ENCODE results near the gene SEMA5B.

The SEMA5B gene, protein sequence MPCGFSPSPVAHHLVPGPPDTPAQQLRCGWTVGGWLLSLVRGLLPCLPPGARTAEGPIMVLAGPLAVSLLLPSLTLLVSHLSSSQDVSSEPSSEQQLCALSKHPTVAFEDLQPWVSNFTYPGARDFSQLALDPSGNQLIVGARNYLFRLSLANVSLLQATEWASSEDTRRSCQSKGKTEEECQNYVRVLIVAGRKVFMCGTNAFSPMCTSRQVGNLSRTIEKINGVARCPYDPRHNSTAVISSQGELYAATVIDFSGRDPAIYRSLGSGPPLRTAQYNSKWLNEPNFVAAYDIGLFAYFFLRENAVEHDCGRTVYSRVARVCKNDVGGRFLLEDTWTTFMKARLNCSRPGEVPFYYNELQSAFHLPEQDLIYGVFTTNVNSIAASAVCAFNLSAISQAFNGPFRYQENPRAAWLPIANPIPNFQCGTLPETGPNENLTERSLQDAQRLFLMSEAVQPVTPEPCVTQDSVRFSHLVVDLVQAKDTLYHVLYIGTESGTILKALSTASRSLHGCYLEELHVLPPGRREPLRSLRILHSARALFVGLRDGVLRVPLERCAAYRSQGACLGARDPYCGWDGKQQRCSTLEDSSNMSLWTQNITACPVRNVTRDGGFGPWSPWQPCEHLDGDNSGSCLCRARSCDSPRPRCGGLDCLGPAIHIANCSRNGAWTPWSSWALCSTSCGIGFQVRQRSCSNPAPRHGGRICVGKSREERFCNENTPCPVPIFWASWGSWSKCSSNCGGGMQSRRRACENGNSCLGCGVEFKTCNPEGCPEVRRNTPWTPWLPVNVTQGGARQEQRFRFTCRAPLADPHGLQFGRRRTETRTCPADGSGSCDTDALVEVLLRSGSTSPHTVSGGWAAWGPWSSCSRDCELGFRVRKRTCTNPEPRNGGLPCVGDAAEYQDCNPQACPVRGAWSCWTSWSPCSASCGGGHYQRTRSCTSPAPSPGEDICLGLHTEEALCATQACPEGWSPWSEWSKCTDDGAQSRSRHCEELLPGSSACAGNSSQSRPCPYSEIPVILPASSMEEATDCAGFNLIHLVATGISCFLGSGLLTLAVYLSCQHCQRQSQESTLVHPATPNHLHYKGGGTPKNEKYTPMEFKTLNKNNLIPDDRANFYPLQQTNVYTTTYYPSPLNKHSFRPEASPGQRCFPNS

GRCh38 chr3:123027292-123028232 is at the start of gene SEMA5B:
Gene SEMA5B (minus strand): TSS chr3:123027763. CDS start chr3:122961263, 66,500 bp downstream.
- no peak for DNase-seq (ENCODE audit: low spot score)

DNA sequence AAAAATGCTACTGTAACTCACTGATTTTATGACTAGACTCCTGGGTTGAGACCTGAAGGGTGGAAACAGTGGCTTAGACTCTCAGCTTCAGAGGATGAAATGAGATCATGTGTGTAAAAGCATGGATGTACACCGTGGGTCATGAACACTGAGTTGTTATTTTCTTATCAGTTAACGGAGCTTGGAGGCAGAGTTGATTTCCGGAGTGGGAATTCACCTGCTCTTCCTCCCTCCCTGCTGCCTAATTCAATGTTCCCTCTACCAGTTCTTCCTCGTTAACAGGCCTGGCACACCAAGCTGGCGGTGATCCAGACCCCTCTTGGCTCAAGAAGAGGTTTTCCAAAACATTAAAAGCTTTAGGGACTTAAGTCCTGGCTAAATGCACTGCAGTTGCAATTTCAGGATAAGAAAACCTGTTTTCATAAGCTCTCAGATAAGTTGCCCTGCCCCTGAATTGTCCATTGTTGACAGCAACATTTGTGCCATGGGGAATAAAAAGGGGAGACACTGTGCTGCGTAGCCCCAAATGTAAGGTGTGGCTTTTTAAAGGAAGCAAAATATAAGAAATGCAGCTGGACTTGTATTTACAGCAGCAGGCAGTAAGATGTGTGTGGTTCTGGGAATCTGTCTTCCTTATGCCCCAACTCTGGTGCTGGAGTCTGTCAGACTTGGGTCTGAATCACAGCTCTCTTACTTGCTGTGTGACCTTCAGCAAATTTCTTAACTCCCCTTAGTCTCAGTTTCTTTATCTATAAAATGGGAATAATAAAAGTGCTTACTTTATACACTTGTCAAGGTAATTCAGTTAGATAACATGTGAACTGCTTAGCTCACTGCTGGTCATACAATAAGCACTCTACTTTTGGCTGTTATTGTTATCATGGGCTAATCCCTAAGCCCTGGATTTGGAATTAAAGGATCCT is 49.2 kb upstream of the SEMA5B start:
- no peak for DNase-seq (ENCODE audit: low spot score)

DNA sequence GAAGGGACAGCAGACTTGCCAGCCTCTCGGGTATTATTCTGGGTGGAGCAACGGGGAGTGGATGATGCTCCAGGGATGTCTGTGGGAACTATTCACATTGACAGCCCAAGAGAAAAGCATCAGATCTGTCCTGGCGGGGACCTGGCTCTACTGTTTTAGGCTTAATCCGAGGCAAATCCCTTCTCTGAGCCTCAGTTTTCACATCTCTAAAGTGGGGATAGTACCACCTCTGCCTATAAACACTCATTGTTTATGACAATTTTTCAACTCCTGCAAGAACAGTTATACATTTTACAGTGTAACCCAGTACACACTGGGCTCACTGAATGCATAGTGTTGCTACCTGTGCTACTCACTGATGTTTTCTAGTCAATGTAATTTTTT is 48.5 kb upstream of the SEMA5B start:
- no peak for DNase-seq (ENCODE audit: low spot score)

- no peak for DNase-seq (ENCODE audit: low spot score)
Measured at GRCh38 chr3:123075359-123075758, 47.8 kb upstream of the SEMA5B start.

DNA sequence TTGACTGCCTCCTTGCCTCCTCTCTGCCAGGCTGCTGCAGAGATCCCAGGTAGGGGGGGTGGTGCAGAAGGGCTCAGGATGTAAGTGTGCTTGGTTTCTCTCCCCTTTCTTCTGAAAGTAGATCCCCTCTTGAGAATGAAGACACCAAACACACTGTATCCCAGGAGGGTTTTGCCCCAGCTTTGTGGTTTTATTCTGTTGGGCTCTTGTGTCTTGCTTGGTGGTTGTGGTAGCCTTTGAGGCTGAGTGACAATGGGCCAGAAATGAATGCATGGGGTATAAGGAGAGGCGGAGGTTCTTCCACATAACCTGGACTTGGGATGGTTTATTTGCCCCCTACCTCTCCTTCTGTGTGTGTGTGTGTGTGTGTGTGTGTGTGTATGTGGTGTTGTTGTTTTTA is 45.0 kb upstream of the SEMA5B start:
- no peak for DNase-seq (ENCODE audit: low spot score)

DNA sequence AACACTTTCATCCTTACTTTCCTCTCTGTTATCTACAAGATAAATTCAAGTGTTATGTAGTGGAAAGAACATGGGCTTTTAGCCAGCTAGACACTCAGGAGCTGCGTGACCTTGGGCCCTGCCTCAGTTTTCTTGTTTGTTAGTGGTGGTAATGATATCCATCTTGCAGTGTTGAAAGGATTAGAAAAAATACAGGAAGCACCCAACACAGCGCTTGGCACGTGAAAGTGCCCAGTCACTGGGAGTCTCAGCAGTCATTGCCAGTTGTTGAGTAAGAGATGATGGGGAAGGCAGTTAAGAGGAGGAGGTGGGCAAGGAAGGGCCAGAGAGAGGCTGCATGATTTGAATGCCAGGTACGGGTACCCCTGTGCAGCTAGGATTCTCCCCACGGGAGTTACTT is 44.6 kb upstream of the SEMA5B start:
- DNase-seq (ENCODE audit: low spot score) = no peak

DNA sequence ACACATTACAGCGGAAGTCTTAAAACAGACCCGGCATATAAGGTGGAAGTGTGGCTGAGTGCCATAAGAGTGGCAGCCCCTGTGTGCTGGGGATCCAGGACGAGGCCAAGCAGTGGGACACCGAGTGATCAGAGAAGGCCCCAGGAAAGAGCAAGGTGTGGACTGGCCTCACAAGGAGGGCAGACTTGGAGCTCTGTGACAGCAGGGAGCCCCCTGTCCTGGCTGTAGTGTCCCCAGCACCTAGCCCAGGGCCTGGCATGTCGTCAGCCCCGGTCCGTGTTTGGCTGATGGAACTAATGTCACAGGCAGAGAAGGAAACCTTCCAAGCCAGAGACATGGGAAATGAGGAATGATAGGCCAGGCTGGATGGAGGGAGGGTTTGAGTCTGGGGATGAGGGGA is 44.0 kb upstream of the SEMA5B start:
- DNase-seq (ENCODE audit: low spot score) = no peak

DNA sequence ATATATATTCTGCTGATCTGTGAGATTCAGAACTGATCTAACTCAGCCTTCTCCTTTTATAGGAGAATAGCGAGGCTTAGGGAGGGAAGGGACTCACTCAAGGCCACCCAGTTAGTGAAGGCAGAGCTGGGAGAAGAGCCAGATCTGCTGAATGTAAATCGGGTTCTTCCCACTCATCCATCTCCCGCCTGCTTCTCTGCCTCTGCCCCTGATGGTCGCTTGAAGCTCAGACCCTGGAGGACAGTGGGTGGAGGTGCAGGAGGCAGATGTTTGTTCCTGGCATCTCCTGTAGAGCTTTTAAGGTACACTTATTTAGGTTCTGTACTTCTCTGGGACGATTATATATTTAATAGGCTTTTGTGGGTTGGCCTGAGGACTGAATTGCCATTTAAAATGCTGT is 43.6 kb upstream of the SEMA5B start:
- no peak for DNase-seq (ENCODE audit: low spot score)

DNA sequence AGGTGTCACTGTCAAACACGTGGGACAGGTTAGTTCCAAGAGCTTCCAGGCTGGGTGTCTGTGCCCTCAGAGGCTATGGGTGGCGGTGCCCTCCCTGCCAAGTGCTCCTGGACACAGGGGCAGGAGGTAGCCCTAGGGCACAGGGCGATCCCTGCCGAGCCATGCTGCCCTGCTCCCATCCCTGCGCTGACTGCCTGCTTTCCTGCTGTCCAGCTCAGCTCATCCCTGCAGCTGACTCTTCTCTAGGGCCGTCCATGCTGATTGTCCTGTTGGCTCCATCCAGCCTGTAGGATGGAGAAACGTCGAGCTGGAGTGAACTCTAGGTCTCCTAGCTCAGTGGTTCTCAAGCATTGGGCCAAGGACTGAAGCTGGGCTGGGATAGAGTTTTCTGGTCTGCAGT is 42.9 kb upstream of the SEMA5B start:
- no peak for DNase-seq (ENCODE audit: low spot score)

- no peak for DNase-seq (ENCODE audit: low spot score)
Measured at GRCh38 chr3:123068601-123069381, 41.2 kb upstream of the SEMA5B start.

DNA sequence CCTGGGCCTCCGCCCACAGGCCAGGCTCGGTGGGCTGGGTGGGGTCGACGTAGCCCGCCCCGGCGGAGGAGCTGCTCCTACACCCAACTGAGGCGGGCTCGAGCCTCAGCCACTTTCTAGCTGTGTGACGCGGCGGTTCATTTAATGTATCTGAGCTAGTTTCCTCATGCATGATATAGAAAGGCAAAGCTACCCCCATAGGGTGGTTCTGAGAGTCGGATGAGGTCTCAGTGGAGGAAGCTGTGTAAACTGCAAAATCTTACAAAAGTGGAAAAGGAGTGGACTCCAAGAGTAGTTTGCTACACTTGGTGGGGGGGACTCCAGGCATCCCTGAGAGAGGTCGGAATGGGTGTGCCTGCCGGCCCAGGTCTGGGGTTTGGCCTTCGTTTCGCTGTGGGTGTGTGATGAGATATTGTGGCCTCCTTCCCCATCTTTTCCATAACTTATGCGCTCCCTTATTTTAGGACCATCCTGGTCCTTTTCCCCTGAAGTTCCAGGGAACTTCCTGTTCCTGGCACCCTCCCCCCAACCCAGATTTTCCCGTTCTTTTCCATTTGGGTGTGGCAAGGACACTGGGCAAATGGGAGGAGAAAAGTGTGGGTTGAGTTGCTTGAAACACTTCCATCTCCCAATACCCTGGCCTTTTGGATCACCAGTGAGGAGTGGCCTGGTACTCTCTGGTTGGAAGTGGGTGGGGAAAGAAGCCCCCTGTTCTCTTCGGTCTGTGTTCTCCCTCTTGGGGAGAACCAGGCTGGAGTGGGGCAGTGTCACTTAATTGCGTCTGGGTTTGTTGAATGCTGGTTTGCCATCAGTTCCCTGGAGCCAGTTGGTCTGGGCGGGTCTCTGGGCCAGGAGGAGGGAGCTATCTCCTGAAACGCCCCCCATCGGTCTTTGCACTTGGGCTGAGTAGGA is 40.4 kb upstream of the SEMA5B start:
- DNase-seq (ENCODE audit: low spot score) = no peak

GRCh38 chr3:123066896-123067688 is 39.5 kb upstream of the SEMA5B start, which contains the start of gene PDIA5:
Gene PDIA5 (plus strand): TSS chr3:123067025. CDS start chr3:123067165, 140 bp downstream.
- peak; percentile 32 for DNase-seq (ENCODE audit: low spot score)

GRCh38 chr3:123066599-123066895 is 39.0 kb upstream of the SEMA5B start:
- no peak for DNase-seq (ENCODE audit: low spot score)

GRCh38 chr3:123064914-123065313 is 37.4 kb upstream of the SEMA5B start:
- no peak for DNase-seq (ENCODE audit: low spot score)

- DNase-seq (ENCODE audit: low spot score) = no peak
Measured at GRCh38 chr3:123064506-123064905, 36.9 kb upstream of the SEMA5B start.

GRCh38 chr3:123063034-123063433 is 35.5 kb upstream of the SEMA5B start:
- DNase-seq (ENCODE audit: low spot score) = no peak

DNA sequence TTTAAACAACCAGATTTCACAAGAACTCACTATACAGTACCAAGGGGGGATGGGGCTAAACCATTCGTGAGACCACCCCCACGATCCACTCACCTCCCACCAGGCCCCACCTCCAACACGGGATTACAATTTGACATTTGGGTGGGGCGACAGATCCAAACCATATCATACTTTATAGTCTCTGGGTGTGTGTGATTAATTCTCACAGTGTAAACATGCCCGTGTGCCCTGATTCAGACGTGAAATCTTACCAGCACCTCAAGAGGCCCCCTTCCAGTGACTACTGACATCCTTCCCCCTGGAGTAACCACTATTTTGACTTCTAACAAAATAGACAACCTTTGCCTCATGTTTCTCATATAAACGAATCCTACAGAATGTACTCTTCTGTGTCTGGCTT is 34.3 kb upstream of the SEMA5B start:
- no peak for DNase-seq (ENCODE audit: low spot score)

- DNase-seq (ENCODE audit: low spot score) = no peak
Measured at GRCh38 chr3:123060054-123060453, 32.5 kb upstream of the SEMA5B start.

Data from CD4-positive, alpha-beta T cell treated with Interleukin-15 for 4 hours (primary cell).